ENCODE data around the gene MTARC2. TPM values are rescaled to one million over a fixed set of nuclear protein-coding genes. Genes with fewer than 3 reads are reported as not detected.

MTARC2 gene
- total RNA-seq, 1 experiment from 2014 or later = 5.4 TPM

DNA sequence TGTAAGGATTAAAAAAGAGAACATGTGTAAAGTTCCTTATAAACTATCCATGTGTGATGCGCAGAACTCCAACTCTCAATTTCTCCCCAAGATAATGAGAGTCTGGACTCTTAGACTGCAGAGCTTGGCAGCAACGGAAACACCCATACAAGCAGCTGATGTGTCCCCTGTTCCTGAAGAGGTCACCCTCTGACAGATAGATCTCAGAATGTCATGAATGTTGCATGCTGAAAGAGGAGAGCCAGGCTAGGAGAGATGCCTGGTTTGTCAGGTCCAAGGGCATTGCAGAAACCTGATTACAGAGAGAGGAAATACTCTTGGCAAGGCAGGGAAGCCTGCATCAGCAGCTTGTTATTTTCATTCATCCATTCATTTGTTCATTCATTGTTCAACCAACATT is 62.8 kb downstream of the MTARC2 start:
- Histone ChIP-seq H3K4me3 (no peak overlapping the region), H3K36me3 (no peaks in the 10 kb centered on the region), H3K27ac (no peak overlapping the region), H3K4me1 (peaks cover 7% of the 10 kb centered on the region; the same call in 1 of the 2 replicates), H3K9me3 (replicated peaks) (no peaks in the 10 kb centered on the region), H3K27me3 (no peaks in the 10 kb centered on the region; the same call in 1 of the 2 replicates)
- DNase-seq = no peak

DNA sequence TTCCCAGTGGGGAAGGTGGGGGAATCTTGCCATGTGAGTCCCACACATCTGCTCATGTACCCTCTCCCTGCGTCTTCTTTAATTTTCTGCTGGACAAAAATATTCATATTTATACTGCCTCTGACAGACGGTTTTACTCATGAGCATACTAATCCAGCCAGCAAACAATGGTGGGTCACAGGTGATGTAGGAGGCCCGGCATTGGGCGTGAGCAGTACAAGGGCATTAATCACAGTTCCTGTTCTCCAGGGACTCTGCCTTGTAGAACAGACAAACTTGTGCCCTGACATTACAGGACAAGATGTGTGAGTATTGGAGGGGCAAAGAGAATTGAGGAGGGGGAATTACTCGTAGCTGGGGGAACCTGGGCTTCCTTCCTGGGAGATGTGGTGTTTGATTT is 63.6 kb downstream of the MTARC2 start:
- no peaks in the 10 kb centered on the region; the same call in 1 of the 2 replicates for H3K27me3 ChIP-seq
- no peak for DNase-seq

DNA sequence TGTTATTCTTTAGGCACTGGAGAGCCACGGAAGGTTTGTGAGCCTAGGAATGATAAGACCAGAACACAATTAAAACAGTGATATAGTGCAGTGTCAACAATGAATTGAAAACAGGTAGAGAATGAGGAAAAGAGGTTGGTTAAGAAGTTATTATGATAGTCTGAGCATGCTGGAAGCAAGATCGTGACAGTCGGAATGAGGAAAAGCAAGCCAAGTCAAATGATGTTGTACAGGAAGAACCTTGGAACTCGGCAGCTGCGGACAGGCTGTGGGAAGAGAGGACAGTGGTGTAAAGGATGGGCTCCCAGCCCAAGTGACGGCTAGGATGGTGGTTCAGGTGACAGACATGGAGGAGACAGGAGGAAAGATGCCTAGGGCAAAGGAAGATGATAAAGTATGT is 64.2 kb downstream of the MTARC2 start:
- Histone ChIP-seq H3K4me1 (peaks cover 7% of the 10 kb centered on the region; the same call in 1 of the 2 replicates), H3K4me3 (no peak overlapping the region), H3K27ac (no peak overlapping the region), H3K9me3 (replicated peaks) (no peaks in the 10 kb centered on the region), H3K36me3 (no peaks in the 10 kb centered on the region), H3K27me3 (no peaks in the 10 kb centered on the region; the same call in 1 of the 2 replicates)
- no peak for DNase-seq

More for the DNA sequence above, 63.6 kb downstream of the MTARC2 start:
- H3K4me1 ChIP-seq = peaks cover 7% of the 10 kb centered on the region; the same call in 1 of the 2 replicates
- no peaks in the 10 kb centered on the region for H3K9me3 ChIP-seq (replicated peaks)
- H3K36me3 ChIP-seq = no peaks in the 10 kb centered on the region
- H3K27ac ChIP-seq = no peak overlapping the region
- no peak overlapping the region for H3K4me3 ChIP-seq

DNA sequence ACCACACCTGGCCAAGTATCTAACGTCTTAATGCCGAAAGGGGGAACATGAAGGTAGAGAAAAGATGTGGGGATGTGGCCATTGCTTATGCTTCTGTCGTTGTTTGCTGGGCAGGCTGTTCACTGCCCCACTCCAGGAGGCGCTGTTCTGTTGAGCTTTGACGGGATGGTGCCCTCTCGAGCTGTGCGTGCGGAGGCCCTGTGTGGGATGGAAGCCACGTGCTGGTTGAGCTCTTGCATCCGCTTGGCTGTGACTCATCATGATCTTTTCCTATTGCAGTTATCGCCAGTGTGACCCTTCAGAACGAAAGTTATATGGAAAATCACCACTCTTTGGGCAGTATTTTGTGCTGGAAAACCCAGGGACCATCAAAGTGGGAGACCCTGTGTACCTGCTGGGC is 64.9 kb downstream of the MTARC2 start:
- Histone ChIP-seq H3K9me3 (replicated peaks) (no peaks in the 10 kb centered on the region), H3K27ac (no peak overlapping the region), H3K4me1 (peaks cover 7% of the 10 kb centered on the region; the same call in 1 of the 2 replicates), H3K27me3 (no peaks in the 10 kb centered on the region; the same call in 1 of the 2 replicates), H3K36me3 (no peaks in the 10 kb centered on the region), H3K4me3 (no peak overlapping the region)
- peak; percentile 26 to 29 for DNase-seq

DNA sequence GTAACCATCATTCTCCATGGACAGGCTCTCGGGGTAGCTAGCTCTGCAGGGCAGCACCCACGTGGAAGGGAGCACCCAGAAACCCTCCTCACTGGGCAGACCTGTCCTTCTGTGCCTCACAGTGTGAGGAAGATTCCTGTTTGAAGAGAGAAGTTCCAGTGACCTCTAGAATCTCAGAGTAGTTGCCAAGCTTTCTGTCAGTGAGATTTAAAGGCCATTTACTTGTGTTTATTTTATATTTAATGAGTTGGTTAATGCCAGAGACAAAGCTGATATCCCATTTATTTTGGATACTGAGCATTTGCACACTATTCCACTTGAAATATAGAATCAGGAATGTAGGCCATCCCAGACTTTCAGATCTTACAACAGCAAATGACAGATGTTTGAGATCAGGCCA is 67.3 kb downstream of the MTARC2 start:
- no peaks in the 10 kb centered on the region for H3K36me3 ChIP-seq
- no peaks in the 10 kb centered on the region; the same call in 1 of the 2 replicates for H3K27me3 ChIP-seq
- H3K9me3 ChIP-seq (replicated peaks) = no peaks in the 10 kb centered on the region; the same call in 1 of the 2 replicates
- H3K4me3 ChIP-seq = no peak overlapping the region
- H3K27ac ChIP-seq = no peak overlapping the region
- peaks cover 11% of the 10 kb centered on the region for H3K4me1 ChIP-seq
- no peak for DNase-seq

DNA sequence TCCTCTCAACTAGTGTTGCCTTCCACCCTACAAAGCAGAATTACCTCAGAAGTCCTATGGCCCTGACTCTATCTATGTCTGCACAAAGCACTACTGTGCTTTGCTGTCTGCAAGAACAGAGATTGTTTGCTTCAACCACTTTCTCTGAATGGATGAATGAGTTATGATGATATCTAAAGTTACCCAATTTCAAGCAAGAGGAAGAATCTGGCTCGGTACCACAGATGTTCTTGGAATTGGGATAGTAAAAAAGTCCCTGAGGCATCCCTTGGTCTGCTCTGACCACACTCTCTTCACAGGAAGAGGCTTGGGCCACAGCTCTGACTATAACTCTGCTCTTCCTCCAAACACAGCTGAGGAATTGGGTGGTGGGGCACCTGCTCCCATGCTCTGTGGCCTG is 69.8 kb downstream of the MTARC2 start:
- no peak overlapping the region for H3K27ac ChIP-seq
- H3K4me1 ChIP-seq = peaks cover 11% of the 10 kb centered on the region
- no peaks in the 10 kb centered on the region for H3K36me3 ChIP-seq
- no peak for DNase-seq
- no peaks in the 10 kb centered on the region; the same call in 1 of the 2 replicates for H3K9me3 ChIP-seq (replicated peaks)
- no peak overlapping the region for H3K4me3 ChIP-seq
- H3K27me3 ChIP-seq = no peaks in the 10 kb centered on the region; the same call in 1 of the 2 replicates

DNA sequence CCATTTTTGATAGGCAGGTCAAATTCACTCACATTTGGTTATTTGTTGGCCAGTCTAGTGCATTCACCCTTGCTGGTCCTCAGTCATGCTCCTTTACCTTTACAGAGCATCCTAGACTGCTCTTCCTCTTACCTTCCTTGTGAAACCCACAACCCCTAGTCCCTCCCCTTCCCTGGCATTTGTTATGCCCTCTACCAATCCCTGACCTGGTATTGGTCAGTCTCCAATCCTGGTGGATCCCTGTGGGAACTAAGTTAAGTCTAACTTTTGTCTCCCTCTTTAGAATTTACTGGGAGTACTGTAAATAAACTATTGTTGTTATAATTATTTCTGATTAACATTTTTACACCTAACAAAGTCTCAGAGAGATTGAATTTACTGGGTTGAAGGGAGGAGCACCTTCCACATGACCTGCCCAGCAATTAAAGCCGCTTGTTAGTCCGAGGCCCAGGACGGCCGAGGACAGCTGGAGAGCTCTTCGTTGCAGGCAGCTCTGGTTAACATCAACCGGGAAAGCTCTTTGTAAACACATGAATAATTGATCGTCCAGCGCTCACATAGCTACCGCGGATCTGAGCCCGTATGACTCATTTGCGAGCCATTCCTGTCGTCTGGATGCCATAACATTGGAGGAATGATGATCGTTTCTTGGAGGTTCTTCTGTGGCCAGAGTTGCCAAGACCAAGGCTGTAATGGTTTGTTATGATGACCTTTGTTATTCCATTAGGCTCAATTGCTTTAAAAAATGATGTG is 70.5 kb downstream of the MTARC2 start:
- H3K27me3 ChIP-seq = no peaks in the 10 kb centered on the region; the same call in 1 of the 2 replicates
- no peaks in the 10 kb centered on the region for H3K36me3 ChIP-seq
- no peaks in the 10 kb centered on the region; the same call in 1 of the 2 replicates for H3K9me3 ChIP-seq (replicated peaks)
- DNase-seq = peak; percentile 83 to 92
- no peak overlapping the region for H3K4me3 ChIP-seq
- peaks cover 11% of the 10 kb centered on the region for H3K4me1 ChIP-seq
- H3K27ac ChIP-seq = no peak overlapping the region

DNA sequence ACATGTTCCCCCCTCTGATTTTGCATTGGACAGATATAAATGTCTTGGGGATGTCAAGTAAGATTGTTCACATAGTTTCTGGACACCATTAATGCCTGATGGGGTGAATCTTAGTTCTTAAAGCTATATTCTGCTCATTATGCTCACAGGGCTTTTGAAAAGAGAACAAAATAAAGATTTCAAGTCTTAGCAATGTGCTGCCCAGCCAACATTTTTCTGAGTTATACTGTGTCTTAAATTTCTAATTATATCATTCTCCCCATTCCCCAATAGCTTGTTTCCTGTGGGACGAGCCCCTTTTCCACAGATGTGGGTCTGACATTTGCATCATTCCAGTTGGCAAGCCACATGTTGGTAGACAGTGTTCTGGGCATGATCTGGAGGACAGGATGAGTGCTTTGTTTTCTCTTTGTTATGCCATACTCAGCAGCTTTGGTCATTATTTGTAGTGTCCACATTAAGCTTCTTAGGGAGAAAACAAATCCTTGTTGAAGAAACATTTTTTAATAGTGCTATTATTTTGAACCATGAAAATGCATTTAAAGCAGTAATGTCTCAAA is 71.4 kb downstream of the MTARC2 start:
- no peaks in the 10 kb centered on the region; the same call in 1 of the 2 replicates for H3K27me3 ChIP-seq

DNA sequence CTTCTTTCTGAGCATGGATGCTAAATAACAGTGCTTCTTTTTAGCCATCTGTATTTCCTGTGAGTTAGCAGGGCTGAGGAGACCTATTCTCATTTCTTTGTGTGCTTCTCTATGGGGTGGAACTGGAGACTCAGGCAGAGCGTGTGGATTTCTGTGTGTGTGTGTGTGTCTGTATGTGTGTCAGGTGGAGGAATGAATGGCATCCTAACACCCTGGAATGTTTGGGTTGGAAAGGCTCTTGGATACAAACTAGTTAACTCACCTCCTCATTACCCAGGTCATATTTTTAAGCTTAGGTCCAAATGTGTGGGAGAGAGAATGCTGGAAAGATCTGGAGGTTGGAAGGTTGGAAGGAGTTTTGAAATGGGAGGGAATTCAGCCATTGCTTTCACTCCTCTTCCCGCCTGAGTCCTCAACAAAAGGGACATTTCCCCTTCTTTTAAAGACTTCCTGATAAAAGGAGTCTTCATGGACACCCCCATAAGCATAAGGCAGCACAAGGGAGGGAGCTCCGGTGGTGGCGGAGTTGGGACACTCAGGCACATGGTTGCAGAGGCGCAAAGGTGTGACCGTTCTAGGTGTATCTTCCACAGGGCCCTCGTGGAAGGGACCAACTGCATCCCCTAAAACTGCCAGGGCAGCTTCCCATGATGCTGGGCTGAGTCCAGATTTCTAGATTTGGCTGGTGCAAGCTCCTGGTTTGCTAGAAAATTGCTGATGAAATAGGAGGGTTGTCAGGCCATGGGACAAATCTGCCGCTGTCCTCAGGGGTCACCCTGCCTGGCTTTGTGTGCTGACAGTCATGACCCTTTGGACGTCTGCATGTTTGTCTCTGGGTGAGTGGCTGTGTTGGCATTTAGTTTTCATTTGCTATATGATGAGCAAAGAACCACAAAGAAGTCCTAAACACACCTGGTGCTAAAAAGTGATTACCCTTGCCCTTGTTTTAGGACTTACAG is 76.2 kb downstream of the MTARC2 start:
- H3K27me3 ChIP-seq = no peaks in the 10 kb centered on the region
- H3K36me3 ChIP-seq = no peaks in the 10 kb centered on the region
- no peaks in the 10 kb centered on the region; the same call in 1 of the 2 replicates for H3K9me3 ChIP-seq (replicated peaks)
- no peak for DNase-seq
- no peak overlapping the region for H3K27ac ChIP-seq
- H3K4me3 ChIP-seq = no peak overlapping the region
- peaks cover 1% of the 10 kb centered on the region for H3K4me1 ChIP-seq

More for the DNA sequence above, 71.4 kb downstream of the MTARC2 start:
- Histone ChIP-seq H3K36me3 (no peaks in the 10 kb centered on the region), H3K4me1 (peaks cover 11% of the 10 kb centered on the region), H3K4me3 (no peak overlapping the region), H3K27ac (no peak overlapping the region), H3K9me3 (replicated peaks) (no peaks in the 10 kb centered on the region; the same call in 1 of the 2 replicates)
- DNase-seq = no peak

DNA sequence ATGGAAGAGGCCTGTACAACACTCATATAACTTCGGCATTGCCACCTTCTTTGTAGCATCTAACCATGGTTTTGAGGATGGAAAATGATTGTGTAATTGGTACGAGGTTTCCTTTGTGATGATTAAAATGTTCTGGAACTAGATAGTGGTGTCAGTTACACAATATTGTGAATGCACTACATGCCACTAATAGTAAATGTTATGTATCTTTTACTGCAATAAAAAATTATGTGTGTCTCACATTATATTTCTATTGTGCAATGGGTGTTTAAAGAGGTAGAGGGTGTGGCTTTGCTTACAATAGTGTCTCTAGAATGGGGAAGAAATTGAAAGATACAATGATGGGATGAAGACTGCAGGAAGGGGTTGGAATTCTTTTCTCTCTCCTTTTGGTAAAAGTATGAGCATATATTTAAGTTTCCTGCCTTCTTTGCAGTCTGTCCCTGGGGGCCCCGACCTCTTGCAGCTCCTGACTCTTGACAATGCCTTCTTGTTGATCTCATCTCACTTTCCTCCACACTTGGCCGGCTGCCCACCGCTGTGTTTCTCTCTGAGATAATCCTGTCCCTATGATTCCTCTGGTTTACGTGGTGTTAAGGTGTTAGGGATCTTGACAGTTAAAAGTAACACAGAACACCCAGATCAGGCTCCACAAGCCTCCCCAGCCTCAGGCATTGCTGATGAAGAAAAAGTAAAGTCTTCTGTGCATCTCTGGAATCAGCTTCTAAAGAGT is 77.9 kb downstream of the MTARC2 start:
- no peak overlapping the region for H3K27ac ChIP-seq

DNA sequence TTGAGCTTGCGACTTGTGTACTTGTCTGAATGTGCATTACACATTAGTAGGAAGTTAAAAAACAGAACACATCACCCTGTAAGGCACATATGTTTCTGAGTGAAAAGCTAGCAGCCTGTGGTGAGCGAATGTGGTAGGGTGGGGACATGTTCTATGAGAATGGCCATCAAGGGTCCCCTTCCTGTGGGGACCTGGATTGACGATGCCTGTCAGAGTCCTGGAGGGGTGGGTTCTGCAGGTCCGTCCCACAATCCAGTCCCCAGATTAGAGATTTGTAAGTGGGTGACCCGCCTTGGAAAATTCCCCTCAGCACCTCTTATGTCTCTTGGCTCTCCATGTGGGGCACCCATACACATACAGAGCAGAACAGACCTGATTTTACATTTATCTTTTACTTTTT is 78.6 kb downstream of the MTARC2 start:
- Histone ChIP-seq H3K9me3 (replicated peaks) (no peaks in the 10 kb centered on the region), H3K27ac (no peak overlapping the region), H3K27me3 (no peaks in the 10 kb centered on the region), H3K36me3 (no peaks in the 10 kb centered on the region), H3K4me1 (no peaks in the 10 kb centered on the region), H3K4me3 (no peak overlapping the region)
- DNase-seq = no peak

More for the DNA sequence above, 77.9 kb downstream of the MTARC2 start:
- H3K4me3 ChIP-seq = no peak overlapping the region
- no peaks in the 10 kb centered on the region for H3K4me1 ChIP-seq
- no peaks in the 10 kb centered on the region for H3K36me3 ChIP-seq
- no peaks in the 10 kb centered on the region for H3K27me3 ChIP-seq
- H3K9me3 ChIP-seq (replicated peaks) = no peaks in the 10 kb centered on the region
- DNase-seq = peak; percentile 35 to 48

DNA sequence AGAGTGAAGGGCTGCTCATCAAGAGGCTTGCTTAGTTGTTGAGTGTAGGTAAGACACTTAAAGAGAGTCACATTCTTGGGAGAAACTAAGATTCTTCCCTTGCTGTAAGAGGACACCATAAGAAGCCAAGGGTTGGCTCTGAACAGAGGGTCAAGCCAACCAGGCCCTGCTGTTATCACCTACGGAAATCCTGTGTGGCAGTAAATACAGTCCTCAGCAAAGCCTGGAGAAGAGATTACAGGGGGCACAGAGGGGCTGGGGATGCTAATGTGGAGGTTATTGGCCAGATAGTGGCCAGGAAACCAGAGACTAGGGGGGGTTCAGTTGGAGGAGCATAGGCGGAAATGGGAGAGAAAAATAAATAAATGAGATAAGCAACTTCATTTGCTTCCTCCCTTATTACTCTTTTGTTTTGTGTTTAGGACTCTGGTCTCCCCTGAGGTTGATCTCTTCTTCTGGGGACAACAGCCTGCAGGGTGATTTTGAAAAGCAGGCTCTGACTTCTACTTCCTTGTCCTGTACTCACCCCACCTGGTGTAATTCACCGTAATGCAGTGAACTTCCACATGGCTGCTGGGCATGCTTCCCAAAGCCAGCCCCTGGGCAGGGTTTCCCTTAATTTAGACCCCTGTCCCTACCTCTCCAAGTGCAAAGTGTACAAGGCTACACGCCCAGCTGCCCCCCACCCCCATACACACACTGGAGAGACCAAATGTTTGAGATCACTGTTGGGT is 79.5 kb downstream of the MTARC2 start:
- Histone ChIP-seq H3K36me3 (no peaks in the 10 kb centered on the region), H3K4me3 (no peak overlapping the region), H3K27ac (no peak overlapping the region), H3K9me3 (replicated peaks) (no peaks in the 10 kb centered on the region), H3K27me3 (no peaks in the 10 kb centered on the region), H3K4me1 (no peaks in the 10 kb centered on the region)
- no peak for DNase-seq

DNA sequence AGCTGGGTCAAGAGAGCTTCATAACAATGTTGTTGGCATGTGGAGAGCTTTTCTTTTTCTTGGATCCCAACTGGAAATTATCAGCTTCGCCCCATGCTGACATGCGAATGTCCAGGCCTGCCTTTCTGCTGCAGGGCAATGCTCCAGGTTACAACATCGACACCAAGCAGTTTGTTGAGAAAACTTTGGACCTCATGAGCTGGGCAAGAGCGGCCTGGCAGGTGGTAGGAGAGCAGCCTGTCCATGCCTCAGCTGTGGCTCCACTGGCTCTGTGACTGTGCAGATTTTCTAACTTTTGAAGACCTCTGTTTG is 80.0 kb downstream of the MTARC2 start:
- no peak overlapping the region for H3K27ac ChIP-seq
- H3K4me1 ChIP-seq = no peaks in the 10 kb centered on the region
- H3K4me3 ChIP-seq = no peak overlapping the region
- H3K36me3 ChIP-seq = no peaks in the 10 kb centered on the region
- no peak for DNase-seq
- no peaks in the 10 kb centered on the region for H3K9me3 ChIP-seq (replicated peaks)
- H3K27me3 ChIP-seq = no peaks in the 10 kb centered on the region
